ENCODE measurements around the gene SPATA31E1.
"Not testable (repeated sequence)": the region's sequence is repeated elsewhere in the genome, so short reads cannot be mapped to it uniquely, and the experiment has no call there.

Gene SPATA31E1

GRCh38 chr9:87924851-87925250 lies 42.2 kb downstream of the SPATA31E1 start:
- H3K4me3 ChIP-seq (ENCODE audit: control insufficient read depth, low read depth, low read length); DNase-seq (ENCODE audit: low read depth): not testable (repeated sequence)

DNA sequence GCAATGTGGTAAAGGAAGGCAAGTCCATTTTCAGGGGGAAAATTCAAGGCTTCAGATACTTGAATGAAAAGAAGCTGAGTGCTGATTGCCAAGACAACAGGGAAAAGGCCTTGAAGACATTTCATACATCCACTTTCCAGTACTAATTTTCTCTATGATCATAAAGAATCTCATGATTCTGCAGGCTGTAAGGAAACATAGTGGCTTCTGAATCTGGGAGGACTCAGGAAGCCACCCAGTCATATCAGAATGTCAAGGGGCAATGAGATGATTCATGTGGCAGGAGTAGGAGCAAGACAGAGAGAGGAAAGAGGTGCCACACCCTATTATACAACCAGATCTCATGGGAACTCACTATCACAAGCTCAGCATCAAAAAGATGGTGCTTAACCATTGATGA lies 46.5 kb downstream of the SPATA31E1 start:
- H3K4me3 ChIP-seq (ENCODE audit: control insufficient read depth, low read depth, low read length); DNase-seq (ENCODE audit: low read depth): not testable (repeated sequence)

DNA sequence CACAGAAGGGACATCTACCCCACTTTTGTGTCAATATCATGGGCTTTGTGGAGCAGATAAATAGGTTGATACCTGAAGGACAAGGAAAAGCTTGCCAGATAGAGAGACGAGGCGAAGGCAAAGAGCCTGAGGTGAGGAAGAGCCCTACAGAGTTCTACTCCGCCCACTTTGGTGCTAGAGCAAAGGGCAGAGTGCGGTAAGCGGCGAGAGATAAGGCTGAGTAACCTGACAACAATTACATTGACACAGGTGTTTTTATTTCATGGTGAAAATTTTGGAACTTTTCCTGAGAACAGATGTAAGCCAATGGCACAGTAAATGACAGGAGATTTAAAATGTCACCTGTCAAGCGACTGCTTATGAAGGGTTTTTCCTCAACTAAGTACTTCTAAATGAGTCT lies 51.8 kb downstream of the SPATA31E1 start:
- DNase-seq (ENCODE audit: low read depth) = not testable (repeated sequence)

DNA sequence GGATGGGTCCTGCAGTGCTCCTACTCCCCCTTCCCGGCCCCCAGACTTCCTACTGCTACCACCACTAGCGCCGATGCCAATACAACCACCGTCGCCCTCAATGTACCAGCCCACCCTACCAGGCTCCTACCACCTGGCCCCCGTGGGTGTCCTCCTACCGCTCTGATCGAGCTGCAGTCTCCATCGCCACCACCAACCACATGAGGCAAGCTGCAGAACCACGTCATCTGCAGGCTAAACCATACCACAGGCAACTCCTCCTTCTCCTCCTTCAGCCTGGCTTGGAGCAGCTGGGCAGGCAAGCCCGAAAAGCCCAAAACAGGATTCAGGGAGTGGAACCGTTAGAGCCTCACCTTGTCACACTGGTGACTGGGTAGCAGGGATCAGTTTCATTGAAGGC lies 54.7 kb downstream of the SPATA31E1 start:
- not testable (repeated sequence) for DNase-seq (ENCODE audit: low read depth)

More for the DNA sequence above, 51.8 kb downstream of the SPATA31E1 start:
- not testable (repeated sequence) for H3K4me3 ChIP-seq (ENCODE audit: control insufficient read depth, low read depth, low read length)

GRCh38 chr9:87937918-87938317 lies 55.2 kb downstream of the SPATA31E1 start:
- not testable (repeated sequence) for H3K4me3 ChIP-seq (ENCODE audit: control insufficient read depth, low read depth, low read length)

More for the DNA sequence above, 54.7 kb downstream of the SPATA31E1 start:
- not testable (repeated sequence) for H3K4me3 ChIP-seq (ENCODE audit: control insufficient read depth, low read depth, low read length)

GRCh38 chr9:87938336-87938735 lies 55.7 kb downstream of the SPATA31E1 start:
- not testable (repeated sequence) for DNase-seq (ENCODE audit: low read depth); H3K4me3 ChIP-seq (ENCODE audit: control insufficient read depth, low read depth, low read length)

More at GRCh38 chr9:87937918-87938317, 55.2 kb downstream of the SPATA31E1 start:
- DNase-seq (ENCODE audit: low read depth) = not testable (repeated sequence)

Data from fibroblast of mammary gland (primary cell).